K562 (cell line): ENCODE measurements around the gene DMRT2. TPM values are rescaled to one million over a fixed set of nuclear protein-coding genes. Genes with fewer than 3 reads are reported as not detected.

Source experiments
- ATAC-seq: fragments of 200-7000 bp; cut with Tn5 transposase; 3 replicates; pipeline ENCODE4 v1.9.1; 2020; ENCODE audit warnings: moderate library complexity
- BruUV-seq: library from RNA; stranded (reverse); fragments of 400-500 nt; replicated peaks from 2 replicates; lab custom pipeline; 2021; lab: Mats Ljungman, UMichigan
- CTCF ChIA-PET: fragments of 300-600 bp; formaldehyde crosslinking; extraction: SDS; loops from one replicate; lab custom pipeline; 2021; ENCODE audit warnings: low intra/inter-chr PET ratio; lab: Yijun Ruan, JAX
- POLR2A ChIA-PET: fragments of 300-600, 350-650 bp; sonication (Branson Sonifier 250); formaldehyde crosslinking; extraction: SDS; loops from one replicate; lab custom pipeline; 2021; ENCODE audit warnings: antibody characterized with exemption, inconsistent platforms; lab: Yijun Ruan, JAX
- DNase-seq, 4 experiments: peaks; one replicate each; pipeline versions ENCODE4 v3.0.0 to v3.0.0-alpha.2; 2011 to 2018; ENCODE audit warnings: low spot score in 3 of 4, mixed read lengths in 3 of 4; ENCODE audit errors: extremely low read depth in 1 of 4
- FAIRE-seq: peaks from 2 replicates; lab custom pipeline; 2011; peaks lifted over from hg19 to GRCh38; lab: Jason Lieb, UNC
- H2AFZ ChIP-seq: 2 replicates; pipeline ENCODE4 v1.6.0; 2011; ENCODE audit warnings: low read depth, low read length, control low read depth, inconsistent platforms
- H3K27ac ChIP-seq: fragments of 200-600 bp; 3 replicates; pipeline ENCODE4 v1.8.0; 2011; ENCODE audit warnings: low read depth, mild to moderate bottlenecking, control low read depth, inconsistent platforms, low read length, moderate library complexity, mixed read lengths; ENCODE audit errors: extremely low read depth
- H3K27me3 ChIP-seq, 2 experiments: fragments of 300-600 bp in 1 of 2; 2 replicates in 1 of 2; 3 replicates in 1 of 2; pipeline versions ENCODE4 v1.6.0 to v1.8.0; 2011; ENCODE audit warnings: inconsistent platforms in 2 of 2, low read length in 2 of 2, mild to moderate bottlenecking in 1 of 2, mixed read lengths in 1 of 2, moderate library complexity in 1 of 2; ENCODE audit not compliant: control insufficient read depth in 2 of 2, insufficient read depth in 2 of 2
- H3K36me3 ChIP-seq: fragments of 300-600 bp; 3 replicates; pipeline ENCODE4 v1.8.0; 2011; ENCODE audit warnings: mild to moderate bottlenecking, low read length, inconsistent platforms; ENCODE audit not compliant: control insufficient read depth, insufficient read depth
- H3K4me1 ChIP-seq, 2 experiments: fragments of 200-600 bp in 1 of 2; replicated peaks in 1 of 2; 2 replicates in 1 of 2; 3 replicates in 1 of 2; pipeline versions ENCODE4 v1.5.1 to v1.8.0; 2011; ENCODE audit warnings: inconsistent platforms in 2 of 2, low read length in 2 of 2, mild to moderate bottlenecking in 1 of 2, mixed read lengths in 1 of 2, moderate library complexity in 1 of 2; ENCODE audit not compliant: control insufficient read depth in 2 of 2, insufficient read depth in 2 of 2
- H3K4me2 ChIP-seq: 2 replicates; pipeline ENCODE4 v1.6.1; 2011; ENCODE audit warnings: low read length, control low read depth, inconsistent platforms, mixed read lengths; ENCODE audit not compliant: insufficient read depth
- H3K4me3 ChIP-seq: fragments of 200-600 bp; sonication (generic), shearing (Covaris generic); 2 replicates; pipeline ENCODE4 v1.5.1; 2016; ENCODE audit warnings: control low read depth, inconsistent platforms
- H3K79me2 ChIP-seq: fragments of 200-600 bp; 3 replicates; pipeline ENCODE4 v1.8.0; 2011; ENCODE audit warnings: low read length, inconsistent platforms; ENCODE audit not compliant: control insufficient read depth, insufficient read depth
- H3K9ac ChIP-seq, 2 experiments: 2 replicates each; pipeline versions ENCODE4 v1.6.0 to v1.6.1; 2011; ENCODE audit warnings: low read depth in 2 of 2, low read length in 2 of 2, control low read depth in 1 of 2, inconsistent platforms in 1 of 2, mild to moderate bottlenecking in 1 of 2, mixed read lengths in 1 of 2; ENCODE audit not compliant: insufficient read depth in 1 of 2
- H3K9me1 ChIP-seq: one replicate; pipeline ENCODE4 v1.6.0; 2011; ENCODE audit warnings: inconsistent platforms, mild to moderate bottlenecking, low read length, moderate library complexity; ENCODE audit not compliant: control insufficient read depth, insufficient read depth
- H3K9me3 ChIP-seq: replicated peaks from 2 replicates; pipeline ENCODE4 v1.5.1; 2011; ENCODE audit warnings: low read depth, low read length, inconsistent platforms; ENCODE audit not compliant: control insufficient read depth, insufficient read depth
- H4K20me1 ChIP-seq: replicated peaks from 2 replicates; pipeline ENCODE4 v1.6.1; 2011; ENCODE audit warnings: low read length, inconsistent platforms, mixed read lengths; ENCODE audit not compliant: control insufficient read depth, insufficient read depth
- CBX3 ChIP-seq, 2 experiments: IDR thresholded peaks; 1 replicate in 1 of 2; 2 replicates in 1 of 2; pipeline ENCODE4 v1.6.1; 2012; ENCODE audit warnings: inconsistent platforms in 2 of 2, low read length in 2 of 2, borderline replicate concordance in 1 of 2, control low read depth in 1 of 2
- CEBPB ChIP-seq: fragments of 450-650 bp; IDR thresholded peaks from 2 replicates; pipeline ENCODE4 v1.6.1; 2016; ENCODE audit warnings: missing genetic modification characterization, missing compliant biosample characterization
- DACH1 ChIP-seq: fragments of 450-650 bp; IDR thresholded peaks from 2 replicates; pipeline ENCODE4 v1.6.1; 2018; ENCODE audit not compliant: partially characterized antibody
- FOXP1 ChIP-seq: sonication (generic); formaldehyde crosslinking; IDR thresholded peaks from 2 replicates; pipeline ENCODE4 v1.8.0; 2022; ENCODE audit warnings: mild to moderate bottlenecking, missing genetic modification reagents
- HDAC2 ChIP-seq: fragments of 450-650 bp; IDR thresholded peaks from 2 replicates; pipeline ENCODE4 v1.6.1; 2016; ENCODE audit warnings: mild to moderate bottlenecking
- LEF1 ChIP-seq: fragments of 450-650 bp; IDR thresholded peaks from 2 replicates; pipeline ENCODE4 v1.6.1; 2016; ENCODE audit warnings: mild to moderate bottlenecking
- MAFK ChIP-seq: IDR thresholded peaks from 2 replicates; pipeline ENCODE4 v1.6.1; 2011; ENCODE audit warnings: low read length, improper control_type of control experiment
- NFIC ChIP-seq: fragments of 450-650 bp; IDR thresholded peaks from 2 replicates; pipeline ENCODE4 v1.6.1; 2017; ENCODE audit warnings: mild to moderate bottlenecking, inconsistent platforms
- POLR2H ChIP-seq: IDR thresholded peaks from 2 replicates; pipeline ENCODE4 v1.6.1; 2016; ENCODE audit warnings: missing genetic modification characterization, low read depth, mild to moderate bottlenecking, control low read depth, missing compliant biosample characterization, moderate library complexity
- RAD21 ChIP-seq, 2 experiments: fragments of 250-450 bp in 1 of 2; fragments of 450-650 bp in 1 of 2; sonication (Bioruptor Pico) in 1 of 2; formaldehyde crosslinking in 1 of 2; IDR thresholded peaks in 1 of 2; conservative IDR thresholded peaks in 1 of 2; 2 replicates each; pipeline versions ENCODE4 v1.4.0 to v1.8.0; 2020 to 2022; ENCODE audit warnings: mild to moderate bottlenecking in 2 of 2, moderate library complexity in 1 of 2
- RBM22 ChIP-seq: fragments of 200-400 bp; formaldehyde crosslinking; IDR thresholded peaks from 2 replicates; pipeline ENCODE4 v1.6.1; 2018; ENCODE audit warnings: low read length, low read depth; ENCODE audit not compliant: poor library complexity, severe bottlenecking
- SMC3 ChIP-seq: conservative IDR thresholded peaks from 2 replicates; pipeline ENCODE4 v1.6.1; 2011; ENCODE audit warnings: low read depth, low read length, improper control_type of control experiment; ENCODE audit not compliant: insufficient read depth
- TAF15 ChIP-seq: fragments of 200-400 bp; formaldehyde crosslinking; IDR thresholded peaks from 2 replicates; pipeline ENCODE4 v1.6.1; 2017; ENCODE audit warnings: mild to moderate bottlenecking, low read depth, low read length, moderate library complexity
- TCF3 ChIP-seq: sonication (generic); formaldehyde crosslinking; IDR thresholded peaks from 2 replicates; pipeline ENCODE4 v1.4.0; 2020; ENCODE audit warnings: mild to moderate bottlenecking, missing genetic modification reagents
- ZNF780A ChIP-seq: fragments of 250-450 bp; sonication (Bioruptor Pico); IDR thresholded peaks from 2 replicates; pipeline ENCODE4 v1.5.0; 2021; ENCODE audit warnings: mild to moderate bottlenecking
- WGBS: fragments of 100-300 bp; shearing (Covaris generic); methylation state at CpG from one replicate; pipeline ENCODE4 v1.1.6; 2016; ENCODE audit warnings: low coverage, mixed read lengths; ENCODE audit not compliant: insufficient coverage; ENCODE audit errors: missing lambda C conversion rate; 5-methylcytosine and 5-hydroxymethylcytosine counted together
- in situ Hi-C: fragments of 300-500 bp; cut with MboI; formaldehyde crosslinking; loops from 4 replicates; pipeline ENCODE4 v1.15.0; 2018; ENCODE audit warnings: inconsistent platforms, mixed read lengths
- intact Hi-C: fragments of 100-400 bp; cut with micrococcal nuclease; formaldehyde crosslinking; loops from 2 replicates; pipeline ENCODE4 v1.14.2; 2022
- polyA plus RNA-seq, 8 experiments: library from polyadenylated mRNA; depleted of rRNA in 4 of 8; stranded (reverse) in 5 of 8; unstranded in 3 of 8; fragments of >200 nt; fragmentation: Nextera tagmentation in 2 of 8; fragmentation: Illumina TruSeq in 1 of 8; extraction: Ambion mirVana in 2 of 8; extraction: Trizol in 1 of 8; gene quantifications; 2 replicates each; pipeline versions ENCODE4 v1.2.1 to v1.2.3, GENCODE V29; 2011 to 2014; ENCODE audit warnings: inconsistent platforms in 1 of 8, missing spikeins in 1 of 8
- total RNA-seq, 7 experiments: library from RNA; depleted of rRNA in 6 of 7; stranded (reverse); fragments of >200 nt in 6 of 7; fragmentation: Illumina TruSeq in 2 of 7; extraction: Trizol in 2 of 7; gene quantifications; 2 replicates each; pipeline versions ENCODE4 v1.2.1 to v1.2.3, GENCODE V29; 2011 to 2021; ENCODE audit warnings: low replicate concordance in 1 of 7
- TF ChIP-seq, protein P1 (sequence below): IDR thresholded peaks from 2 replicates; pipeline ENCODE4 v1.6.1; 2011; ENCODE audit not compliant: insufficient read length; ENCODE audit errors: extremely low read depth
- TF ChIP-seq, protein P2 (sequence below): fragments of 250-450 bp; sonication (Bioruptor Pico); IDR thresholded peaks from 2 replicates; pipeline ENCODE4 v1.5.0; 2021
- TF ChIP-seq, protein P3 (sequence below): fragments of 450-650 bp; IDR thresholded peaks from 2 replicates; pipeline ENCODE4 v1.6.1; 2016; ENCODE audit warnings: low read depth, mild to moderate bottlenecking, moderate library complexity
- TF ChIP-seq, protein P4 (sequence below): sonication (generic); formaldehyde crosslinking; IDR thresholded peaks from 2 replicates; pipeline ENCODE4 v1.8.1; 2023; ENCODE audit warnings: mild to moderate bottlenecking, missing genetic modification reagents

Gene DMRT2
- total and polyA plus RNA-seq, 9 of the 15 experiments (the other 6 are each of a cell fraction or from before 2014, with no cell fraction given) = not detected

DNA sequence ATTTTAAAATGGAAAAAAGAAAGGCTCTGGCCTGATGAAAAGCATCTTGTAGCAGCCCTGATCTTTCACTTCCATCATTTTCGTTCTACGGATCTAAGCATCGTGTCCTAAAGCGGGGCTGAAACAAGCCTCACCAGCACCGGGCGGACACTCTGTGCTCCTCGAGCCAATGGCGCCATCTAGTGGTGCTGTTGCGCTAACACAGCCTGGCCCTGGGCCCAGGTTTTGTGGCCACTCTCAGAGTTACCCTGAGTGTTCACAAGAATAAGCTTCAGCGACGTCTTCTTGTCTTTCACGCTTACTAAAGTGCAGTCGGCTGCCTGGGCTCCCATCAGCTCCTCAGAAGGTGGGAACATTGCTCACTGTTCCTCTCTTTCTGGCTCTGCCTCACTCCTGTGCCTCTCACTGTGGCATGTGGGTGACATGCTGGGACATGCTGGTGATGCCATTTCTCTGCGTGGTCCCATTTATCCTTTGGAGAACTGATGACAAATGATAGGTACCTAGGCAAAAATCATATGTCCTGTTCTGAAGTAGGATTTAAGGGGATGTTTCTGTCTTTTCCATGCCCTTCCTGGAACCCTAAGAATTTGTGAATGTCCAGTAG, 41.0 kb upstream of the DMRT2 start:
- Histone ChIP-seq H3K27ac (no peak overlapping the region), H3K27me3 (no peaks in the 10 kb centered on the region), H4K20me1 (no peaks in the 10 kb centered on the region), H2AFZ (no peak overlapping the region), H3K36me3 (no peaks in the 10 kb centered on the region), H3K79me2 (no peaks in the 10 kb centered on the region), H3K4me3 (no peak overlapping the region), H3K9me1 (no peaks in the 10 kb centered on the region), H3K4me1 (no peaks in the 10 kb centered on the region), H3K4me2 (no peak overlapping the region), H3K9ac (no peak overlapping the region), H3K9me3 (no peaks in the 10 kb centered on the region)
- POLR2A ChIA-PET = interaction anchor here (1.4 kb wide), 1 partner anchor 10 kb away, joined by 3 read pairs; no protein-coding TSS in a partner anchor
- CTCF ChIA-PET = interaction anchor here (0.8 kb wide), 1 partner anchor 623 kb away, joined by 5 read pairs; no protein-coding TSS in a partner anchor
- in situ Hi-C loops (loop anchor here (5.0 kb wide), 1 partner anchor 127 kb away; no protein-coding TSS in a partner anchor), intact Hi-C loops (loop anchor here (5.0 kb wide), 1 partner anchor 397 kb away; no protein-coding TSS in a partner anchor)
- ATAC-seq (peak; percentile 99), DNase-seq (peak; percentile 53 to 72 (median 68)), FAIRE-seq (peak; percentile 68)
- BruUV-seq = no TSS peak
- WGBS = 2% methylated on average over 13 of the region's 14 CpGs
- TF ChIP-seq, protein P1, sequence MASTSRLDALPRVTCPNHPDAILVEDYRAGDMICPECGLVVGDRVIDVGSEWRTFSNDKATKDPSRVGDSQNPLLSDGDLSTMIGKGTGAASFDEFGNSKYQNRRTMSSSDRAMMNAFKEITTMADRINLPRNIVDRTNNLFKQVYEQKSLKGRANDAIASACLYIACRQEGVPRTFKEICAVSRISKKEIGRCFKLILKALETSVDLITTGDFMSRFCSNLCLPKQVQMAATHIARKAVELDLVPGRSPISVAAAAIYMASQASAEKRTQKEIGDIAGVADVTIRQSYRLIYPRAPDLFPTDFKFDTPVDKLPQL = no peak
- TF ChIP-seq FOXP1 (no peak), TCF3 (CRISPR knock-in tag) (no peak), HDAC2 (no peak), TAF15 (no peak), RBM22 (no peak), POLR2H (tag) (no peak), CEBPB (tag) (no peak), LEF1 (no peak), DACH1 (no peak), RAD21 (CRISPR knock-in tag; conservative IDR thresholded peaks at IDR 0.05 in 1 of 2, IDR thresholded peaks at IDR 0.05 in 1 of 2) (peak; percentile 68 to 77), NFIC (peak; percentile 79), MAFK (no peak), CBX3 (IDR thresholded peaks at IDR 0.05; ENCODE audit: borderline replicate concordance in 1 of 2, low read length in 2 of 2) (no peak), ZNF780A (CRISPR knock-in tag) (no peak), SMC3 (peak; percentile 65)
- TF ChIP-seq, protein P2, sequence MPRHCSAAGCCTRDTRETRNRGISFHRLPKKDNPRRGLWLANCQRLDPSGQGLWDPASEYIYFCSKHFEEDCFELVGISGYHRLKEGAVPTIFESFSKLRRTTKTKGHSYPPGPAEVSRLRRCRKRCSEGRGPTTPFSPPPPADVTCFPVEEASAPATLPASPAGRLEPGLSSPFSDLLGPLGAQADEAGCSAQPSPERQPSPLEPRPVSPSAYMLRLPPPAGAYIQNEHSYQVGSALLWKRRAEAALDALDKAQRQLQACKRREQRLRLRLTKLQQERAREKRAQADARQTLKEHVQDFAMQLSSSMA (CRISPR knock-in tag) = no peak
- TF ChIP-seq, protein P3, sequence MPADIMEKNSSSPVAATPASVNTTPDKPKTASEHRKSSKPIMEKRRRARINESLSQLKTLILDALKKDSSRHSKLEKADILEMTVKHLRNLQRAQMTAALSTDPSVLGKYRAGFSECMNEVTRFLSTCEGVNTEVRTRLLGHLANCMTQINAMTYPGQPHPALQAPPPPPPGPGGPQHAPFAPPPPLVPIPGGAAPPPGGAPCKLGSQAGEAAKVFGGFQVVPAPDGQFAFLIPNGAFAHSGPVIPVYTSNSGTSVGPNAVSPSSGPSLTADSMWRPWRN = no peak
- TF ChIP-seq, protein P4, sequence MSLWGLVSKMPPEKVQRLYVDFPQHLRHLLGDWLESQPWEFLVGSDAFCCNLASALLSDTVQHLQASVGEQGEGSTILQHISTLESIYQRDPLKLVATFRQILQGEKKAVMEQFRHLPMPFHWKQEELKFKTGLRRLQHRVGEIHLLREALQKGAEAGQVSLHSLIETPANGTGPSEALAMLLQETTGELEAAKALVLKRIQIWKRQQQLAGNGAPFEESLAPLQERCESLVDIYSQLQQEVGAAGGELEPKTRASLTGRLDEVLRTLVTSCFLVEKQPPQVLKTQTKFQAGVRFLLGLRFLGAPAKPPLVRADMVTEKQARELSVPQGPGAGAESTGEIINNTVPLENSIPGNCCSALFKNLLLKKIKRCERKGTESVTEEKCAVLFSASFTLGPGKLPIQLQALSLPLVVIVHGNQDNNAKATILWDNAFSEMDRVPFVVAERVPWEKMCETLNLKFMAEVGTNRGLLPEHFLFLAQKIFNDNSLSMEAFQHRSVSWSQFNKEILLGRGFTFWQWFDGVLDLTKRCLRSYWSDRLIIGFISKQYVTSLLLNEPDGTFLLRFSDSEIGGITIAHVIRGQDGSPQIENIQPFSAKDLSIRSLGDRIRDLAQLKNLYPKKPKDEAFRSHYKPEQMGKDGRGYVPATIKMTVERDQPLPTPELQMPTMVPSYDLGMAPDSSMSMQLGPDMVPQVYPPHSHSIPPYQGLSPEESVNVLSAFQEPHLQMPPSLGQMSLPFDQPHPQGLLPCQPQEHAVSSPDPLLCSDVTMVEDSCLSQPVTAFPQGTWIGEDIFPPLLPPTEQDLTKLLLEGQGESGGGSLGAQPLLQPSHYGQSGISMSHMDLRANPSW = no peak
